Neural cell (in vitro differentiated cells): ENCODE data around the gene LMO4. TPM values are rescaled to one million over a fixed set of nuclear protein-coding genes. Genes with fewer than 3 reads are reported as not detected.

Experiments
- H2AFZ ChIP-seq: fragments of 200-600, 300-800 bp; sonication (generic), shearing (Covaris generic); 2 replicates; pipeline ENCODE4 v1.6.0; 2014; ENCODE audit warnings: low read depth, mild to moderate bottlenecking, antibody characterized with exemption, low read length, moderate library complexity
- H3F3A ChIP-seq: fragments of 200-600 bp; shearing (Covaris generic); 2 replicates; pipeline ENCODE4 v1.6.1; 2016; ENCODE audit warnings: mild to moderate bottlenecking, moderate library complexity, mixed read lengths, antibody characterized with exemption, low read length; ENCODE audit not compliant: insufficient read depth, poor library complexity, severe bottlenecking
- H3K27ac ChIP-seq: fragments of 200-600, 300-800 bp; sonication (generic), shearing (Covaris generic); 2 replicates; pipeline ENCODE4 v1.5.1; 2014; ENCODE audit warnings: mild to moderate bottlenecking, low read length, moderate library complexity
- H3K27me3 ChIP-seq: fragments of 300-800, 200-600 bp; sonication (generic), shearing (Covaris generic); 2 replicates; pipeline ENCODE4 v1.6.0; 2014; ENCODE audit warnings: mild to moderate bottlenecking, low read depth, low read length, moderate library complexity; ENCODE audit not compliant: insufficient read depth
- H3K36me3 ChIP-seq: fragments of 300-800, 200-600 bp; sonication (generic), shearing (Covaris generic); 2 replicates; pipeline ENCODE4 v1.5.1; 2014; ENCODE audit warnings: mild to moderate bottlenecking, antibody characterized with exemption, low read length, moderate library complexity; ENCODE audit not compliant: insufficient read depth
- H3K4me2 ChIP-seq: fragments of 300-800, 200-600 bp; sonication (generic), shearing (Covaris generic); 2 replicates; pipeline ENCODE4 v1.6.0; 2014; ENCODE audit warnings: mild to moderate bottlenecking, low read length
- H3K4me3 ChIP-seq: fragments of 300-800, 200-600 bp; sonication (generic), shearing (Covaris generic); 2 replicates; pipeline ENCODE4 v1.5.1; 2014; ENCODE audit warnings: mild to moderate bottlenecking, low read length, moderate library complexity
- H3K79me2 ChIP-seq: fragments of 200-600 bp; shearing (Covaris generic); replicated peaks from 2 replicates; pipeline ENCODE4 v1.6.0; 2014; ENCODE audit warnings: mild to moderate bottlenecking, low read length, moderate library complexity; ENCODE audit not compliant: insufficient read depth
- H3K9ac ChIP-seq: fragments of 300-800, 200-600 bp; sonication (generic), shearing (Covaris generic); 2 replicates; pipeline ENCODE4 v1.6.1; 2016; ENCODE audit warnings: mild to moderate bottlenecking, low read length, mixed read lengths
- H3K9me2 ChIP-seq: fragments of 200-600 bp; shearing (Covaris generic); 2 replicates; pipeline ENCODE4 v1.6.1; 2016; ENCODE audit warnings: mild to moderate bottlenecking, low read length, mixed read lengths; ENCODE audit not compliant: insufficient read depth
- H3K9me3 ChIP-seq: fragments of 200-600, 300-800 bp; sonication (generic), shearing (Covaris generic); 2 replicates; pipeline ENCODE4 v1.6.1; 2016; ENCODE audit warnings: mild to moderate bottlenecking, mixed run types, low read length, moderate library complexity, mixed read lengths
- H4K20me1 ChIP-seq: fragments of 200-600 bp; shearing (Covaris generic); 2 replicates; pipeline ENCODE4 v1.6.1; 2016; ENCODE audit warnings: mild to moderate bottlenecking, mixed run types; ENCODE audit not compliant: insufficient read depth
- CTCF ChIP-seq: fragments of 450-650 bp; IDR thresholded peaks from 2 replicates; pipeline ENCODE4 v1.5.1; 2014; ENCODE audit warnings: antibody characterized with exemption, mild to moderate bottlenecking, moderate library complexity; ENCODE audit not compliant: poor library complexity, severe bottlenecking
- EP300 ChIP-seq: fragments of 450-650 bp; conservative IDR thresholded peaks from 2 replicates; pipeline ENCODE4 v1.6.1; 2014; ENCODE audit warnings: antibody characterized with exemption, mild to moderate bottlenecking, moderate library complexity; ENCODE audit not compliant: poor library complexity, severe bottlenecking
- EZH2 ChIP-seq: fragments of 200-600, 300-800 bp; shearing (Covaris generic), sonication (generic); IDR thresholded peaks from 2 replicates; pipeline ENCODE4 v1.6.1; 2014; ENCODE audit warnings: antibody characterized with exemption, low read length, borderline replicate concordance, mild to moderate bottlenecking; ENCODE audit not compliant: insufficient read depth, poor library complexity, severe bottlenecking
- MXI1 ChIP-seq: fragments of 450-650 bp; conservative IDR thresholded peaks from 2 replicates; pipeline ENCODE4 v1.6.1; 2014; ENCODE audit warnings: antibody characterized with exemption, mild to moderate bottlenecking; ENCODE audit not compliant: poor library complexity, severe bottlenecking
- POLR2AphosphoS5 ChIP-seq: IDR thresholded peaks from 2 replicates; pipeline ENCODE4 v1.6.1; 2012
- RAD21 ChIP-seq: fragments of 450-650 bp; conservative IDR thresholded peaks from 2 replicates; pipeline ENCODE4 v1.6.1; 2014; ENCODE audit warnings: antibody characterized with exemption, mild to moderate bottlenecking, moderate library complexity
- SMC3 ChIP-seq: fragments of 450-650 bp; conservative IDR thresholded peaks from 2 replicates; pipeline ENCODE4 v1.6.1; 2014; ENCODE audit warnings: antibody characterized with exemption, mild to moderate bottlenecking, moderate library complexity; ENCODE audit not compliant: poor library complexity
- TAF1 ChIP-seq: IDR thresholded peaks from 2 replicates; pipeline ENCODE4 v1.6.1; 2012; ENCODE audit warnings: low read depth
- polyA plus RNA-seq: library from polyadenylated mRNA; depleted of rRNA; stranded (reverse); fragments of >200 nt; gene quantifications from 2 replicates; pipeline ENCODE4 v1.2.3, GENCODE V29; 2014
- TF ChIP-seq, protein P1 (sequence below): IDR thresholded peaks from 2 replicates; pipeline ENCODE4 v1.6.1; 2012; ENCODE audit warnings: borderline replicate concordance

LMO4 gene
- polyA plus RNA-seq, 1 donor from 2014 or later: 147 TPM

DNA sequence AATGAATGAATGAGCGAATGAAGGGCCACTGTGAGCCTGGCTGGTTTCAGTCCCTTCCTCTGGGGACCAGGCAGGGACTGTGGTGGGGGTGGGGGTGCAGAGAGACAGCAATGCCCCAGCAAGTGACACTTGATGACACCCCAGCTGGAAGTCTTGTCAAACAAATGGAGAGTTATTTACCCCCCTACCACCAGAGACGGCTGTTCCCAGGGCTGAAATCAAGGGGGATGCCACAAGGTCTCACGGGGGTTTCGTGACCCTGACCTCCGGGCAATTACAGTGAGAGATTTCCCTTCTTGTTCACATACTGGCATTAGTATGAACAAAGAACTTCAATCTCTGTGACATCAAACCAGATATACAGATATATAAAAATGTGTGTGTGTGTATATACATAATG, 34.0 kb upstream of the LMO4 start:
- Histone ChIP-seq H2AFZ (no peak overlapping the region), H3K4me2 (no peak overlapping the region), H3K79me2 (no peaks in the 10 kb centered on the region), H3K9me3 (no peaks in the 10 kb centered on the region), H3K9ac (no peak overlapping the region), H3F3A (no peaks in the 10 kb centered on the region), H3K36me3 (no peaks in the 10 kb centered on the region), H3K27ac (no peak overlapping the region), H3K4me3 (no peak overlapping the region), H3K27me3 (no peaks in the 10 kb centered on the region), H4K20me1 (no peaks in the 10 kb centered on the region), H3K9me2 (no peaks in the 10 kb centered on the region)
- no peak for TF ChIP-seq RAD21
- TF ChIP-seq, protein P1, sequence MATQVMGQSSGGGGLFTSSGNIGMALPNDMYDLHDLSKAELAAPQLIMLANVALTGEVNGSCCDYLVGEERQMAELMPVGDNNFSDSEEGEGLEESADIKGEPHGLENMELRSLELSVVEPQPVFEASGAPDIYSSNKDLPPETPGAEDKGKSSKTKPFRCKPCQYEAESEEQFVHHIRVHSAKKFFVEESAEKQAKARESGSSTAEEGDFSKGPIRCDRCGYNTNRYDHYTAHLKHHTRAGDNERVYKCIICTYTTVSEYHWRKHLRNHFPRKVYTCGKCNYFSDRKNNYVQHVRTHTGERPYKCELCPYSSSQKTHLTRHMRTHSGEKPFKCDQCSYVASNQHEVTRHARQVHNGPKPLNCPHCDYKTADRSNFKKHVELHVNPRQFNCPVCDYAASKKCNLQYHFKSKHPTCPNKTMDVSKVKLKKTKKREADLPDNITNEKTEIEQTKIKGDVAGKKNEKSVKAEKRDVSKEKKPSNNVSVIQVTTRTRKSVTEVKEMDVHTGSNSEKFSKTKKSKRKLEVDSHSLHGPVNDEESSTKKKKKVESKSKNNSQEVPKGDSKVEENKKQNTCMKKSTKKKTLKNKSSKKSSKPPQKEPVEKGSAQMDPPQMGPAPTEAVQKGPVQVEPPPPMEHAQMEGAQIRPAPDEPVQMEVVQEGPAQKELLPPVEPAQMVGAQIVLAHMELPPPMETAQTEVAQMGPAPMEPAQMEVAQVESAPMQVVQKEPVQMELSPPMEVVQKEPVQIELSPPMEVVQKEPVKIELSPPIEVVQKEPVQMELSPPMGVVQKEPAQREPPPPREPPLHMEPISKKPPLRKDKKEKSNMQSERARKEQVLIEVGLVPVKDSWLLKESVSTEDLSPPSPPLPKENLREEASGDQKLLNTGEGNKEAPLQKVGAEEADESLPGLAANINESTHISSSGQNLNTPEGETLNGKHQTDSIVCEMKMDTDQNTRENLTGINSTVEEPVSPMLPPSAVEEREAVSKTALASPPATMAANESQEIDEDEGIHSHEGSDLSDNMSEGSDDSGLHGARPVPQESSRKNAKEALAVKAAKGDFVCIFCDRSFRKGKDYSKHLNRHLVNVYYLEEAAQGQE: no peak
- no peak for TF ChIP-seq EP300
- TF ChIP-seq MXI1: no peak
- TF ChIP-seq EZH2: no peak
- no peak for TF ChIP-seq SMC3
- TF ChIP-seq POLR2AphosphoS5: no peak
- no peak for TF ChIP-seq CTCF
- TF ChIP-seq TAF1: no peak

DNA sequence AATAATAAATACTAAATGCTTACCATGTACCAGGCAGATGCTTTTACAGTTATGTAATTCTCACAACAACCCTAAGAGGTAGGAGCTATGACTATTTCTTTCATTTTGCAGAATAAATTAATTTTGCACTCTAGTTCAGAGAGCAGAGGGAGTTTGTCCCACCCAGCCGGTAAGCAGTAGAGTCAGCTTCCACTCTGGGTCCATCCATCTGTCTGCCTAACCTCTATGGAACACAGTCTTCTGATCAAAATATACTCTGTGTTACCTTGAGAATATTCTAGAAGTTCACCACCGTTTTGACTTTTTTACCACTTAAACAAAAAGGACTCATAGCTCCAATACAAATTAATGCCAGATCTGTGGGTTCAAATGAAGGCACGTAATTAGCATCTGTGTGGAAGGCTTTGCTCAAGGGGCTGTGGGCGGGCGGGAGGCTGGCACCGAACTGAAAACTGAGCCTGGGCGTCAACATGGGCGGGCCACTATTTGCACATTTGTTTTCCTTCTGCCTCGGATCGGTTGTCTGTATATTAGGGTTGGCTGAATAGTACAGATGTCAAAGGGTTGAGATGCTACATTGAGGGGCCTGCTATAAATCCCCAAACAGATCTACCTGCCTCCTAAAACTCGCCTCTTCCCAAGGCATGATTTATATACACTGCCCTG, 33.1 kb upstream of the LMO4 start:
- Histone ChIP-seq H3K9me2 (no peaks in the 10 kb centered on the region), H3K36me3 (no peaks in the 10 kb centered on the region), H4K20me1 (no peaks in the 10 kb centered on the region), H3K9me3 (no peaks in the 10 kb centered on the region), H3K79me2 (no peaks in the 10 kb centered on the region), H3K9ac (no peak overlapping the region), H3K27ac (no peak overlapping the region), H2AFZ (no peak overlapping the region), H3F3A (no peaks in the 10 kb centered on the region), H3K27me3 (no peaks in the 10 kb centered on the region), H3K4me3 (no peak overlapping the region), H3K4me2 (no peak overlapping the region)
- no peak for TF ChIP-seq SMC3
- no peak for TF ChIP-seq TAF1
- TF ChIP-seq RAD21: no peak
- no peak for TF ChIP-seq CTCF
- no peak for TF ChIP-seq POLR2AphosphoS5
- no peak for TF ChIP-seq MXI1
- TF ChIP-seq, protein P1: no peak
- TF ChIP-seq EZH2: no peak
- no peak for TF ChIP-seq EP300
